ENCODE measurements around the gene POLE2.
A peak's percentile ranks its signal among the peaks of the same experiment; 100 is the strongest.

The POLE2 gene

DNA sequence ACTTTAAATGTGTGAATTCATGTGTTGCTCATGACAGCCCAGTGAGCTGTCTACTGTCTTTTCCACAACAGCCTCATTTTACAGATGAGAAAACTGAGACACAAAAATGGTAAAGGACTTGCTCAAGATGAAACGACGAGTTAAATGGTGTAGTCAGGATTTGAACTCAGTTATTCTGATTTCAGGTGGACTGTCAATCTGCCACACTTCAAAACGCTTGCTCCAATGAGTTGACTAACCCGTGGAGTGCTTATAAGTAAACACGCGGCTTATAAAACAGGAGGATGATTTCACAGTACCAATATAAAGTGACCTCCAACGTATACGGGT lies 652 bp upstream of the POLE2 start:
- Histone ChIP-seq H3K9me3 (ENCODE audit: insufficient read depth, low read depth, low read length) (no peaks in the 10 kb centered on the region), H3K9me2 (replicated peaks; ENCODE audit: low read depth, low read length) (no peaks in the 10 kb centered on the region), H3F3A (ENCODE audit: low read depth) (peaks cover 16% of the 10 kb centered on the region), H3K79me2 (ENCODE audit: insufficient read depth, low read length) (peaks cover 32% of the 10 kb centered on the region), H3K4me1 (ENCODE audit: insufficient read depth, low read length, poor library complexity, severe bottlenecking) (peaks cover 41% of the 10 kb centered on the region), H3K9ac (ENCODE audit: low read depth, low read length, poor library complexity, severe bottlenecking) (peak overlapping the region; percentile 76), H3K27me3 (ENCODE audit: insufficient read depth, low read length, poor library complexity, severe bottlenecking) (no peaks in the 10 kb centered on the region), H3K4me2 (ENCODE audit: low read depth, low read length, poor library complexity, severe bottlenecking) (peak overlapping the region; percentile 76), H3K4me3 (ENCODE audit: low read length, poor library complexity, severe bottlenecking) (peak overlapping the region; percentile 87), H4K20me1 (ENCODE audit: insufficient read depth, low read length, poor library complexity, severe bottlenecking) (peaks cover 14% of the 10 kb centered on the region), H3K36me3 (ENCODE audit: insufficient read depth, low read length) (no peaks in the 10 kb centered on the region), H2AFZ (ENCODE audit: low read length) (peak overlapping the region; percentile 96)
- TF ChIP-seq, protein P1, sequence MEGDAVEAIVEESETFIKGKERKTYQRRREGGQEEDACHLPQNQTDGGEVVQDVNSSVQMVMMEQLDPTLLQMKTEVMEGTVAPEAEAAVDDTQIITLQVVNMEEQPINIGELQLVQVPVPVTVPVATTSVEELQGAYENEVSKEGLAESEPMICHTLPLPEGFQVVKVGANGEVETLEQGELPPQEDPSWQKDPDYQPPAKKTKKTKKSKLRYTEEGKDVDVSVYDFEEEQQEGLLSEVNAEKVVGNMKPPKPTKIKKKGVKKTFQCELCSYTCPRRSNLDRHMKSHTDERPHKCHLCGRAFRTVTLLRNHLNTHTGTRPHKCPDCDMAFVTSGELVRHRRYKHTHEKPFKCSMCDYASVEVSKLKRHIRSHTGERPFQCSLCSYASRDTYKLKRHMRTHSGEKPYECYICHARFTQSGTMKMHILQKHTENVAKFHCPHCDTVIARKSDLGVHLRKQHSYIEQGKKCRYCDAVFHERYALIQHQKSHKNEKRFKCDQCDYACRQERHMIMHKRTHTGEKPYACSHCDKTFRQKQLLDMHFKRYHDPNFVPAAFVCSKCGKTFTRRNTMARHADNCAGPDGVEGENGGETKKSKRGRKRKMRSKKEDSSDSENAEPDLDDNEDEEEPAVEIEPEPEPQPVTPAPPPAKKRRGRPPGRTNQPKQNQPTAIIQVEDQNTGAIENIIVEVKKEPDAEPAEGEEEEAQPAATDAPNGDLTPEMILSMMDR (conservative IDR thresholded peaks at IDR 0.05; ENCODE audit: low read length) = no peak
- TF ChIP-seq EZH2phosphoT487 (IDR thresholded peaks at IDR 0.05; ENCODE audit: borderline replicate concordance) = no peak

- H3K36me3 ChIP-seq (ENCODE audit: insufficient read depth, low read length) = peaks cover 5% of the 10 kb centered on the region; the same call in 1 of the 2 replicates
- peaks cover 46% of the 10 kb centered on the region for H3K79me2 ChIP-seq (ENCODE audit: insufficient read depth, low read length)
- H3K9me2 ChIP-seq (replicated peaks; ENCODE audit: low read depth, low read length) = no peaks in the 10 kb centered on the region
- no peak for TF ChIP-seq EZH2phosphoT487 (IDR thresholded peaks at IDR 0.05; ENCODE audit: borderline replicate concordance)
- TF ChIP-seq, protein P1 (conservative IDR thresholded peaks at IDR 0.05; ENCODE audit: low read length) = 0 out of 2 replicates have a peak, but pooled peaks have one; percentile 8
- no peaks in the 10 kb centered on the region for H3K9me3 ChIP-seq (ENCODE audit: insufficient read depth, low read depth, low read length)
- peaks cover 9% of the 10 kb centered on the region for H3F3A ChIP-seq (ENCODE audit: low read depth)
- peaks cover 43% of the 10 kb centered on the region for H3K4me1 ChIP-seq (ENCODE audit: insufficient read depth, low read length, poor library complexity, severe bottlenecking)
- peak overlapping the region; percentile 76 for H3K9ac ChIP-seq (ENCODE audit: low read depth, low read length, poor library complexity, severe bottlenecking)
- H2AFZ ChIP-seq (ENCODE audit: low read length) = no peak overlapping the region
- no peaks in the 10 kb centered on the region for H3K27me3 ChIP-seq (ENCODE audit: insufficient read depth, low read length, poor library complexity, severe bottlenecking)
- peak overlapping the region; percentile 76 for H3K4me2 ChIP-seq (ENCODE audit: low read depth, low read length, poor library complexity, severe bottlenecking)
- H4K20me1 ChIP-seq (ENCODE audit: insufficient read depth, low read length, poor library complexity, severe bottlenecking) = peaks cover 18% of the 10 kb centered on the region
- peak overlapping the region; percentile 87 for H3K4me3 ChIP-seq (ENCODE audit: low read length, poor library complexity, severe bottlenecking)
Observed at GRCh38 chr14:49686425-49686824, 1.6 kb downstream of the POLE2 start.

GRCh38 chr14:49679271-49679670 lies 8.7 kb downstream of the POLE2 start:
- Histone ChIP-seq H3F3A (ENCODE audit: low read depth) (no peaks in the 10 kb centered on the region), H3K36me3 (ENCODE audit: insufficient read depth, low read length) (peaks cover 42% of the 10 kb centered on the region; the same call in 1 of the 2 replicates), H3K4me2 (ENCODE audit: low read depth, low read length, poor library complexity, severe bottlenecking) (peak overlapping the region; percentile 6), H3K27me3 (ENCODE audit: insufficient read depth, low read length, poor library complexity, severe bottlenecking) (no peaks in the 10 kb centered on the region), H3K4me3 (ENCODE audit: low read length, poor library complexity, severe bottlenecking) (no peak overlapping the region), H3K9me3 (ENCODE audit: insufficient read depth, low read depth, low read length) (no peaks in the 10 kb centered on the region), H3K9me2 (replicated peaks; ENCODE audit: low read depth, low read length) (no peaks in the 10 kb centered on the region), H3K9ac (ENCODE audit: low read depth, low read length, poor library complexity, severe bottlenecking) (no peak overlapping the region), H2AFZ (ENCODE audit: low read length) (no peak overlapping the region), H3K4me1 (ENCODE audit: insufficient read depth, low read length, poor library complexity, severe bottlenecking) (peaks cover 14% of the 10 kb centered on the region), H4K20me1 (ENCODE audit: insufficient read depth, low read length, poor library complexity, severe bottlenecking) (peaks cover 4% of the 10 kb centered on the region), H3K79me2 (ENCODE audit: insufficient read depth, low read length) (peaks cover 35% of the 10 kb centered on the region)
- no peak for TF ChIP-seq EZH2phosphoT487 (IDR thresholded peaks at IDR 0.05; ENCODE audit: borderline replicate concordance)
- TF ChIP-seq, protein P1 (conservative IDR thresholded peaks at IDR 0.05; ENCODE audit: low read length) = no peak

Data from Loucy (cell line).